Testis (tissue), 2 donors: ENCODE measurements around the gene NACA2.

Experiments used
- POLR2A ChIP-seq: fragments of 450-650 bp; IDR thresholded peaks from one replicate; pipeline ENCODE4 v1.6.1; 2017; ENCODE audit warnings: antibody characterized with exemption, mild to moderate bottlenecking, moderate library complexity
- TF ChIP-seq, protein P1 (sequence below), 3 experiments: fragments of 450-650 bp in 2 of 3; fragments of 200-600 bp in 1 of 3; sonication (generic) in 1 of 3; IDR thresholded peaks; one replicate each; pipeline ENCODE4 v1.5.1; 2016 to 2019; ENCODE audit warnings: antibody characterized with exemption in 3 of 3, mild to moderate bottlenecking in 2 of 3, moderate library complexity in 1 of 3

DNA sequence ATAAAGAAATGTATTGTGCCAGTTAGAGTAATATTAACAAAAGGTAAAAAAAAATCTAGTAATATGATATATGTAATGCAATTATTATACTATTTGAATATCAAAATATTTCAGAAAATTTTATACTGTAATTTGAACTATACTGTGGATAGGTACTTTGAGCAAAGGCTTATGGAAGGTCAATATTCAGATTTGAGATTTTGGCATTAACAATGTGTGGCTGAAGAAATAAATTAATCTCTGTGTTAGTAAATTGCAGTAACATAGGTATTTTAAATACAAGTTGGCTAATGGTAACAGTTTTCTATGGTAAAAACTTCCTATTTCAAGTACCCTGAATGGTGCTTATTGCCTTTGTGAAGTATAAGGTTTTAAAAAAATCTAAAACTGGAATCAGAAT is 23.2 kb upstream of the NACA2 start:
- TF ChIP-seq, protein P1, sequence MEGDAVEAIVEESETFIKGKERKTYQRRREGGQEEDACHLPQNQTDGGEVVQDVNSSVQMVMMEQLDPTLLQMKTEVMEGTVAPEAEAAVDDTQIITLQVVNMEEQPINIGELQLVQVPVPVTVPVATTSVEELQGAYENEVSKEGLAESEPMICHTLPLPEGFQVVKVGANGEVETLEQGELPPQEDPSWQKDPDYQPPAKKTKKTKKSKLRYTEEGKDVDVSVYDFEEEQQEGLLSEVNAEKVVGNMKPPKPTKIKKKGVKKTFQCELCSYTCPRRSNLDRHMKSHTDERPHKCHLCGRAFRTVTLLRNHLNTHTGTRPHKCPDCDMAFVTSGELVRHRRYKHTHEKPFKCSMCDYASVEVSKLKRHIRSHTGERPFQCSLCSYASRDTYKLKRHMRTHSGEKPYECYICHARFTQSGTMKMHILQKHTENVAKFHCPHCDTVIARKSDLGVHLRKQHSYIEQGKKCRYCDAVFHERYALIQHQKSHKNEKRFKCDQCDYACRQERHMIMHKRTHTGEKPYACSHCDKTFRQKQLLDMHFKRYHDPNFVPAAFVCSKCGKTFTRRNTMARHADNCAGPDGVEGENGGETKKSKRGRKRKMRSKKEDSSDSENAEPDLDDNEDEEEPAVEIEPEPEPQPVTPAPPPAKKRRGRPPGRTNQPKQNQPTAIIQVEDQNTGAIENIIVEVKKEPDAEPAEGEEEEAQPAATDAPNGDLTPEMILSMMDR (IDR thresholded peaks at IDR 0.05) = no peak
- no peak for TF ChIP-seq POLR2A
